ENCODE measurements around the gene GSTO1.

The GSTO1 gene

DNA sequence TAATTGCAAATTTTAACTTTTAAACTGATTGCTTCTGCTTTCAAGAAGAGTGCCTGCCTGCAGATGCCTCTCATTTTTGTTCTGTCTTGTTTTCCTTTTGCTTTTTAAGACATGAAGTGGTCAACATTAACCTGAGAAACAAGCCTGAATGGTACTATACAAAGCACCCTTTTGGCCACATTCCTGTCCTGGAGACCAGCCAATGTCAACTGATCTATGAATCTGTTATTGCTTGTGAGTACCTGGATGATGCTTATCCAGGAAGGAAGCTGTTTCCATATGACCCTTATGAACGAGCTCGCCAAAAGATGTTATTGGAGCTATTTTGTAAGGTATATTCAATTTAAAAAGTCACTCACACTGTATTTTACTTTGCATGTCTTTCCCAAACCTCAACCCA, 23.1 kb downstream of the GSTO1 start:
- TF ChIP-seq PATZ1 (CRISPR knock-in tag; IDR thresholded peaks at IDR 0.05; ENCODE audit: borderline replicate concordance) (no peak), SNAI2 (CRISPR knock-in tag; IDR thresholded peaks at IDR 0.05) (no peak), TCF4 (CRISPR knock-in tag; IDR thresholded peaks at IDR 0.05; ENCODE audit: borderline replicate concordance) (no peak), ZFP3 (CRISPR knock-in tag; IDR thresholded peaks at IDR 0.05) (no peak), OSR1 (CRISPR knock-in tag; IDR thresholded peaks at IDR 0.05) (no peak), ZNF8 (CRISPR knock-in tag; IDR thresholded peaks at IDR 0.05) (no peak), ISL1 (CRISPR knock-in tag; IDR thresholded peaks at IDR 0.05) (no peak), PPARA (CRISPR knock-in tag; IDR thresholded peaks at IDR 0.05; ENCODE audit: borderline replicate concordance) (no peak), CSRNP3 (CRISPR knock-in tag; IDR thresholded peaks at IDR 0.05) (no peak), ZNF70 (CRISPR knock-in tag; IDR thresholded peaks at IDR 0.05) (no peak)
- no peak for ATAC-seq

DNA sequence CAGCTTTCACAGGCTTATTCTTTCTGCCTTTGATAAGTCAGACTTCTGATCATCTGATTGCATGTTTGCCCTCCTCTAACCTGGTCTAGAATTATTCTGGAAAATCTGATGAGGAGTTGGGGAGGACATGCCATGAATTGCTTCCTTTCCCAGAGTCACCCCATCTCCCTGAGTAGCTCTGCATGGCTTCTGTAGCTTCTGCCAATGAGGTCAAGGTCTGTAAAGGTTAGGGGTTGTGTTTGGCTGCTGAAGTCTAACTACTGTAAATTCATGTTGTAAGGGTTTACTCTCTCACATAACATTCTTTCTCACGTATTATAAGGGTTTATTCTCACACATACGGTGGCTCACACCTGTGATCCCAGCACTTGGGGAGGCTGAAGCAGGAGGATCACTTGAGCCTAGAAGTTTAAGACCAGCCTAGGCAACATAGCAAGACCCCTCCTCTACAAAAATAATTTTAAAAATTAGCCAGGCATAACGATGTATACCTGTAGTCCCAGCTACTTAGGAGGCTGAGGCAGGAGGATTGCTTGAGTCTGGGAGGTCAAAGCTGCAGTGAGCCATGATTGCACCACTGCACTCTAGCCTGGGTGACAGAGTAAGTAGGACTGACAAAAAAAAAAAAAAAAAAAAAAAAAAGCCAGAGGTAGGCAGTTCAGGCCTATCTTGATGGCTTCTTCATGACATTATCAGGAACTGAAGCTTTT, 25.0 kb downstream of the GSTO1 start:
- TF ChIP-seq CSRNP3 (CRISPR knock-in tag; IDR thresholded peaks at IDR 0.05) (no peak), ARNTL (CRISPR knock-in tag; IDR thresholded peaks at IDR 0.05; ENCODE audit: borderline replicate concordance, low read depth) (no peak), ISL1 (CRISPR knock-in tag; IDR thresholded peaks at IDR 0.05) (no peak), BACH2 (CRISPR knock-in tag; IDR thresholded peaks at IDR 0.05; ENCODE audit: borderline replicate concordance) (no peak), ZNF565 (CRISPR knock-in tag; conservative IDR thresholded peaks at IDR 0.05; ENCODE audit: low read depth) (no peak), PPARA (CRISPR knock-in tag; IDR thresholded peaks at IDR 0.05; ENCODE audit: borderline replicate concordance) (no peak), ZFP3 (CRISPR knock-in tag; IDR thresholded peaks at IDR 0.05) (no peak), PATZ1 (CRISPR knock-in tag; IDR thresholded peaks at IDR 0.05; ENCODE audit: borderline replicate concordance) (no peak), ESRRG (CRISPR knock-in tag; IDR thresholded peaks at IDR 0.05) (no peak), ZNF8 (CRISPR knock-in tag; IDR thresholded peaks at IDR 0.05) (no peak), ZFP30 (CRISPR knock-in tag; IDR thresholded peaks at IDR 0.05) (no peak), RARB (CRISPR knock-in tag; IDR thresholded peaks at IDR 0.05) (no peak), ZNF70 (CRISPR knock-in tag; IDR thresholded peaks at IDR 0.05) (no peak), ZC3H10 (CRISPR knock-in tag; IDR thresholded peaks at IDR 0.05) (no peak), TCF4 (CRISPR knock-in tag; IDR thresholded peaks at IDR 0.05; ENCODE audit: borderline replicate concordance) (no peak), OSR1 (CRISPR knock-in tag; IDR thresholded peaks at IDR 0.05) (no peak), CSDC2 (CRISPR knock-in tag; IDR thresholded peaks at IDR 0.05) (no peak)
- TF ChIP-seq, protein P1, sequence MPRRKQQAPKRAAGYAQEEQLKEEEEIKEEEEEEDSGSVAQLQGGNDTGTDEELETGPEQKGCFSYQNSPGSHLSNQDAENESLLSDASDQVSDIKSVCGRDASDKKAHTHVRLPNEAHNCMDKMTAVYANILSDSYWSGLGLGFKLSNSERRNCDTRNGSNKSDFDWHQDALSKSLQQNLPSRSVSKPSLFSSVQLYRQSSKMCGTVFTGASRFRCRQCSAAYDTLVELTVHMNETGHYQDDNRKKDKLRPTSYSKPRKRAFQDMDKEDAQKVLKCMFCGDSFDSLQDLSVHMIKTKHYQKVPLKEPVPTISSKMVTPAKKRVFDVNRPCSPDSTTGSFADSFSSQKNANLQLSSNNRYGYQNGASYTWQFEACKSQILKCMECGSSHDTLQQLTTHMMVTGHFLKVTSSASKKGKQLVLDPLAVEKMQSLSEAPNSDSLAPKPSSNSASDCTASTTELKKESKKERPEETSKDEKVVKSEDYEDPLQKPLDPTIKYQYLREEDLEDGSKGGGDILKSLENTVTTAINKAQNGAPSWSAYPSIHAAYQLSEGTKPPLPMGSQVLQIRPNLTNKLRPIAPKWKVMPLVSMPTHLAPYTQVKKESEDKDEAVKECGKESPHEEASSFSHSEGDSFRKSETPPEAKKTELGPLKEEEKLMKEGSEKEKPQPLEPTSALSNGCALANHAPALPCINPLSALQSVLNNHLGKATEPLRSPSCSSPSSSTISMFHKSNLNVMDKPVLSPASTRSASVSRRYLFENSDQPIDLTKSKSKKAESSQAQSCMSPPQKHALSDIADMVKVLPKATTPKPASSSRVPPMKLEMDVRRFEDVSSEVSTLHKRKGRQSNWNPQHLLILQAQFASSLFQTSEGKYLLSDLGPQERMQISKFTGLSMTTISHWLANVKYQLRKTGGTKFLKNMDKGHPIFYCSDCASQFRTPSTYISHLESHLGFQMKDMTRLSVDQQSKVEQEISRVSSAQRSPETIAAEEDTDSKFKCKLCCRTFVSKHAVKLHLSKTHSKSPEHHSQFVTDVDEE (CRISPR knock-in tag; IDR thresholded peaks at IDR 0.05) = no peak
- TF ChIP-seq, protein P2, sequence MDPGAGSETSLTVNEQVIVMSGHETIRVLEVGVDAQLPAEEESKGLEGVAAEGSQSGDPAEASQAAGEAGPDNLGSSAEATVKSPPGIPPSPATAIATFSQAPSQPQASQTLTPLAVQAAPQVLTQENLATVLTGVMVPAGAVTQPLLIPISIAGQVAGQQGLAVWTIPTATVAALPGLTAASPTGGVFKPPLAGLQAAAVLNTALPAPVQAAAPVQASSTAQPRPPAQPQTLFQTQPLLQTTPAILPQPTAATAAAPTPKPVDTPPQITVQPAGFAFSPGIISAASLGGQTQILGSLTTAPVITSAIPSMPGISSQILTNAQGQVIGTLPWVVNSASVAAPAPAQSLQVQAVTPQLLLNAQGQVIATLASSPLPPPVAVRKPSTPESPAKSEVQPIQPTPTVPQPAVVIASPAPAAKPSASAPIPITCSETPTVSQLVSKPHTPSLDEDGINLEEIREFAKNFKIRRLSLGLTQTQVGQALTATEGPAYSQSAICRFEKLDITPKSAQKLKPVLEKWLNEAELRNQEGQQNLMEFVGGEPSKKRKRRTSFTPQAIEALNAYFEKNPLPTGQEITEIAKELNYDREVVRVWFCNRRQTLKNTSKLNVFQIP (CRISPR knock-in tag; IDR thresholded peaks at IDR 0.05; ENCODE audit: borderline replicate concordance, low read depth) = no peak
- TF ChIP-seq, protein P3, sequence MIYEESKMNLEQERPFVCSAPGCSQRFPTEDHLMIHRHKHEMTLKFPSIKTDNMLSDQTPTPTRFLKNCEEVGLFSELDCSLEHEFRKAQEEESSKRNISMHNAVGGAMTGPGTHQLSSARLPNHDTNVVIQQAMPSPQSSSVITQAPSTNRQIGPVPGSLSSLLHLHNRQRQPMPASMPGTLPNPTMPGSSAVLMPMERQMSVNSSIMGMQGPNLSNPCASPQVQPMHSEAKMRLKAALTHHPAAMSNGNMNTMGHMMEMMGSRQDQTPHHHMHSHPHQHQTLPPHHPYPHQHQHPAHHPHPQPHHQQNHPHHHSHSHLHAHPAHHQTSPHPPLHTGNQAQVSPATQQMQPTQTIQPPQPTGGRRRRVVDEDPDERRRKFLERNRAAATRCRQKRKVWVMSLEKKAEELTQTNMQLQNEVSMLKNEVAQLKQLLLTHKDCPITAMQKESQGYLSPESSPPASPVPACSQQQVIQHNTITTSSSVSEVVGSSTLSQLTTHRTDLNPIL (CRISPR knock-in tag; IDR thresholded peaks at IDR 0.05; ENCODE audit: low read depth) = no peak

More for the DNA sequence above, 25.0 kb downstream of the GSTO1 start:
- no peak for ATAC-seq
